ENCODE measurements around the gene KIF19. TPM values are rescaled to one million over a fixed set of nuclear protein-coding genes. Genes with fewer than 3 reads are reported as not detected.

The KIF19 gene
- total RNA-seq, 1 donor from 2014 or later = 2.2 TPM

DNA sequence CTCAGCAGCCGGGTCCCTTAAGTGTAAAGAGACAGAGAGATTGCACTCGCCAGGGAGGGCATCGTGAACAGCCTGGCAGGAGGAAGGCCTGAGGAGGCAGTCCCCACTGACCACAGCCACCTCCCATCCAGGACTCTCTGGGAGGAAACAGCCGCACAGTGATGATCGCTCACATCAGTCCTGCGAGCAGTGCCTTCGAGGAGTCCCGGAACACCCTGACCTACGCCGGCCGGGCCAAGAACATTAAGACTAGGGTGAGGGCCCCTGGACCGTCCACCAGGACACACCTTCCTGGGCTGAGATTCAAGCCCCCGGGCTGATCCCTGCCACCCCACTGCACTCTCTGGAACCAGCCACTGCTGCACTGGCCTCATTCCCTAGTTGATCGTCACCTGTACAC lies 21.6 kb downstream of the KIF19 start:
- no peak overlapping the region for H3K4me3 Mint-ChIP-seq (ENCODE audit: low read depth)
- TF ChIP-seq, protein P1, sequence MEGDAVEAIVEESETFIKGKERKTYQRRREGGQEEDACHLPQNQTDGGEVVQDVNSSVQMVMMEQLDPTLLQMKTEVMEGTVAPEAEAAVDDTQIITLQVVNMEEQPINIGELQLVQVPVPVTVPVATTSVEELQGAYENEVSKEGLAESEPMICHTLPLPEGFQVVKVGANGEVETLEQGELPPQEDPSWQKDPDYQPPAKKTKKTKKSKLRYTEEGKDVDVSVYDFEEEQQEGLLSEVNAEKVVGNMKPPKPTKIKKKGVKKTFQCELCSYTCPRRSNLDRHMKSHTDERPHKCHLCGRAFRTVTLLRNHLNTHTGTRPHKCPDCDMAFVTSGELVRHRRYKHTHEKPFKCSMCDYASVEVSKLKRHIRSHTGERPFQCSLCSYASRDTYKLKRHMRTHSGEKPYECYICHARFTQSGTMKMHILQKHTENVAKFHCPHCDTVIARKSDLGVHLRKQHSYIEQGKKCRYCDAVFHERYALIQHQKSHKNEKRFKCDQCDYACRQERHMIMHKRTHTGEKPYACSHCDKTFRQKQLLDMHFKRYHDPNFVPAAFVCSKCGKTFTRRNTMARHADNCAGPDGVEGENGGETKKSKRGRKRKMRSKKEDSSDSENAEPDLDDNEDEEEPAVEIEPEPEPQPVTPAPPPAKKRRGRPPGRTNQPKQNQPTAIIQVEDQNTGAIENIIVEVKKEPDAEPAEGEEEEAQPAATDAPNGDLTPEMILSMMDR (IDR thresholded peaks at IDR 0.05; ENCODE audit: unreplicated experiment) = no peak
- H3K27me3 Mint-ChIP-seq = peaks cover 53% of the 10 kb centered on the region

DNA sequence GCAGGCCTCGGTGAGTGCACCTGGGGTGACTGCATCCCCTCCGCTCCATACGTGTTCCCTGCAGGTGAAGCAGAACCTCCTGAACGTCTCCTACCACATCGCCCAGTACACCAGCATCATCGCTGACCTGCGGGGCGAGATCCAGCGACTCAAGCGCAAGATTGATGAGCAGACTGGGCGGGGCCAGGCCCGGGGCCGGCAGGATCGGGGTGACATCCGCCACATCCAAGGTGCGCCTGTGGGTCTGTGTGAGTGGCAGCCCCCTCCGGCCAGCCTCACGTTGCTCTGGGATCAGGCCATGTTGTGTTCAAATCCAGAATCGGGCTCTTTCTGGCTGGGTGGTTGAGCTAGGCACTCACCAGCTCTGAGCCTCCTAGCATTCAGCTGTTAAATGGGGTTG lies 23.1 kb downstream of the KIF19 start:
- TF ChIP-seq, protein P1 (IDR thresholded peaks at IDR 0.05; ENCODE audit: unreplicated experiment) = no peak

More for the DNA sequence above, 21.6 kb downstream of the KIF19 start:
- no peak for DNase-seq (ENCODE audit: low spot score, unreplicated experiment)
- H3K4me1 Mint-ChIP-seq (ENCODE audit: low read depth) = no peaks in the 10 kb centered on the region
- no peaks in the 10 kb centered on the region for H3K9me3 Mint-ChIP-seq (ENCODE audit: low read depth)
- H3K36me3 Mint-ChIP-seq (ENCODE audit: insufficient read depth) = no peaks in the 10 kb centered on the region
- no peak overlapping the region for H3K27ac Mint-ChIP-seq

DNA sequence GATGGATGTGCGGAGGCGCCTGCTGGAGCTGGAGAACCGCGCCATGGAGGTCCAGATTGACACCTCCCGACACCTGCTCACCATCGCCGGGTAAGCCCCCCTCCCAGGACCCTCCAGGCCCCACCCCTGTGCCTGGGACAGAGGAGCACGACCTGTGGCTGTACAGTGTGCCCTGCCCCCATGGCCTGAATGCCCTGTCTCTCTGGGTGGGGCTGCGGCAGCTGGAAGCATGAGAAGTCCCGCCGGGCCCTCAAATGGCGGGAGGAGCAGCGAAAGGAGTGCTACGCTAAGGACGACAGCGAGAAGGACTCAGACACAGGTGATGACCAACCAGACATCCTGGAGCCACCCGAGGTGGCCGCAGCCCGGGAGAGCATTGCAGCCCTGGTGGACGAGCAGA lies 24.5 kb downstream of the KIF19 start:
- DNase-seq (ENCODE audit: low spot score, unreplicated experiment) = no peak
- TF ChIP-seq, protein P1 (IDR thresholded peaks at IDR 0.05; ENCODE audit: unreplicated experiment) = no peak
- no peaks in the 10 kb centered on the region for H3K36me3 Mint-ChIP-seq (ENCODE audit: insufficient read depth)
- no peaks in the 10 kb centered on the region for H3K4me1 Mint-ChIP-seq (ENCODE audit: low read depth)
- no peak overlapping the region for H3K4me3 Mint-ChIP-seq (ENCODE audit: low read depth)
- H3K9me3 Mint-ChIP-seq (ENCODE audit: low read depth) = no peaks in the 10 kb centered on the region
- H3K27ac Mint-ChIP-seq = no peak overlapping the region
- H3K27me3 Mint-ChIP-seq = peaks cover 73% of the 10 kb centered on the region

More for the DNA sequence above, 23.1 kb downstream of the KIF19 start:
- no peak for DNase-seq (ENCODE audit: low spot score, unreplicated experiment)
- H3K9me3 Mint-ChIP-seq (ENCODE audit: low read depth) = no peaks in the 10 kb centered on the region
- no peak overlapping the region for H3K27ac Mint-ChIP-seq
- H3K27me3 Mint-ChIP-seq = peaks cover 68% of the 10 kb centered on the region
- H3K4me3 Mint-ChIP-seq (ENCODE audit: low read depth) = no peak overlapping the region
- no peaks in the 10 kb centered on the region for H3K4me1 Mint-ChIP-seq (ENCODE audit: low read depth)
- no peaks in the 10 kb centered on the region for H3K36me3 Mint-ChIP-seq (ENCODE audit: insufficient read depth)

DNA sequence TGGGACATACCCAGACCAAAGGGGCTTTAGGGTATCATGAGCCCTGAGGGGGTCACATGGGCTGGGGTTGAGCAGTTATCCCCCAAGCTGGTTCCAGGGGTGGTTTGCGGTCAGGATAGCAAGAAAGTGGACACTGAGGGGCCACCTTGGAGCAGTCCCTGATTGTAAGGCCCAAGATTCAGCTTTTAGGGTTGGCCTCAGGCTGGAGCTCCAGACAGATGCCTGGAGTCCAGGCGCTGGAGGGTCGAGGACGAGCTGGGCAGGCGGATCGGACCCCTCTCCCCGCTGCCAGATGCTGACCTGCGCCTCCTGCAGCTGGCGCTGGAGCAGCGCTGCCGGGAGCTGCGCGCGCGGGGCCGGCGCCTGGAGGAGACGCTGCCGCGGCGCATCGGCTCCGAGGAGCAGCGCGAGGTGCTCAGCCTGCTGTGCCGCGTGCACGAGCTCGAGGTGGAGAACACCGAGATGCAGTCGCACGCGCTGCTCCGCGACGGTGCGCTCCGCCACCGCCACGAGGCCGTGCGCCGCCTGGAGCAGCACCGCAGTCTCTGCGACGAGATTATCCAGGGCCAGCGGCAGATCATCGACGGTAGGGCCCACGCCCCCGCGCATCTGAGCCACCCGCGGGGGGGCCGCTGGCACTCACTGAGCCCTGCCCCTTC lies 25.7 kb downstream of the KIF19 start:
- no peak for DNase-seq (ENCODE audit: low spot score, unreplicated experiment)
- Mint-ChIP-seq H3K4me3 (ENCODE audit: low read depth) (no peak overlapping the region), H3K4me1 (ENCODE audit: low read depth) (no peaks in the 10 kb centered on the region), H3K9me3 (ENCODE audit: low read depth) (no peaks in the 10 kb centered on the region), H3K36me3 (ENCODE audit: insufficient read depth) (no peaks in the 10 kb centered on the region), H3K27me3 (peaks cover 77% of the 10 kb centered on the region), H3K27ac (no peak overlapping the region)
- TF ChIP-seq, protein P1 (IDR thresholded peaks at IDR 0.05; ENCODE audit: unreplicated experiment) = peak; percentile 35

DNA sequence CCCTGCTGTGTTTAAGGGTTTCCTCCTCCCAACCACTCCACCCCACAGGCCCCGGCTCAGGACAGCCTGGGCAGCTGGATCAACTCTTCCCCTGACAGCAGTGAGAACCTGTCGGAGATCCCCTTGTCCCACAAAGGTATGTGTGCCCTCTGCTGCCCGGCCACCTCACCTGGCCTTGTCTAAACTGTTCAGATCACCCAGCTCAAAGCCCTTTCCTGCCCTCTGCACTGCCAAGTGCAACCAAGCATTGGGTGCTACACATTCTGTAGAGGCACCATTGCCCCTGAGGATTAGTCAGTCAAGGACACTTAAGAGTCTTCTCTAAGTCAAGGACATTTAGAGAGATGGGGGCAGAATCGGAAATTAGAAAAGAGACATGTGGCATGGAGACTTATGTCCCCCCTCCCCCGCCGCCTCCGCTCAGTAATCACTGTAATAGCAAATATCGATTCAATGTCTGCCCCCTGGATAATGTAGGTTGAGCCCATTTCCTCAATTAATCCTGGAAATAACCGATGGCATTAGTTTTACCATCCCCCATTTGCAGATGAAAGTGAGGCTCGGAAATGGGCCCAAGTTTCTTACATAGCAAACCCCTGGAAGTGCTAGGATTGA lies 27.5 kb downstream of the KIF19 start:
- H3K27me3 Mint-ChIP-seq = peaks cover 73% of the 10 kb centered on the region
- H3K9me3 Mint-ChIP-seq (ENCODE audit: low read depth) = no peaks in the 10 kb centered on the region
- H3K4me1 Mint-ChIP-seq (ENCODE audit: low read depth) = peaks cover 4% of the 10 kb centered on the region
- TF ChIP-seq, protein P1 (IDR thresholded peaks at IDR 0.05; ENCODE audit: unreplicated experiment) = no peak
- DNase-seq (ENCODE audit: low spot score, unreplicated experiment) = no peak
- H3K27ac Mint-ChIP-seq = no peak overlapping the region
- H3K4me3 Mint-ChIP-seq (ENCODE audit: low read depth) = no peak overlapping the region
- no peaks in the 10 kb centered on the region for H3K36me3 Mint-ChIP-seq (ENCODE audit: insufficient read depth)

Measured in progenitor cell of endocrine pancreas (in vitro differentiated cells).